GM11168 (cell line): ENCODE data around the gene VEPH1.

ENCODE experiments used
- in situ Hi-C: fragments of 300-500 bp; cut with MboI; formaldehyde crosslinking; loops from one replicate; pipeline ENCODE4 v1.12.0; 2022; ENCODE audit warnings: low sequenced_read_pairs; ENCODE audit not compliant: unreplicated experiment

VEPH1 gene

GRCh38 chr3:157479464-157480243 lies 23.6 kb downstream of the VEPH1 start:
- in situ Hi-C loops: no loop called here

GRCh38 chr3:157477441-157477840 lies 25.8 kb downstream of the VEPH1 start:
- in situ Hi-C loops: no loop called here

- in situ Hi-C loops: no loop called here
Measured at GRCh38 chr3:157475921-157476414, 27.2 kb downstream of the VEPH1 start.

DNA sequence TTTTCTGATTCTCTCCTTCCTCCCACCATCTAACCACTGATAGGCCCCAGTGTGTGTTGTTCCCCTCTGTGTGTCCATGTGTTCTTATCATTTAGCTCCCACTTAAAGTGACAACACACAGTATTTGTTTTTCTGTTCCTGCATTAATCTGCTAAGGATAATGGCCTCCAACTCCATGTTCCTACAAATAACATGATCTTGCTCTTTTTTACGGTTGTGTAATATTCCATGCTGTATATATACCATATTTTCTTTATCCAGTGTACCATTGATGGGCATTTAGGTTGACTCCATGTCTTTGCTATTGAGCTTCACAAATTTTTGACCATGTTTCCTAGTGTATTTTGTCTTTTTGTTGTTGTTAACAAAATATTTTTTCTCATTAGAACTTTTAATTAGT lies 30.6 kb downstream of the VEPH1 start:
- in situ Hi-C loops: no loop called here

GRCh38 chr3:157471064-157471463 lies 32.2 kb downstream of the VEPH1 start:
- in situ Hi-C loops: no loop called here

GRCh38 chr3:157469561-157470294 lies 33.5 kb downstream of the VEPH1 start:
- in situ Hi-C loops: no loop called here

- in situ Hi-C loops: no loop called here
Measured at GRCh38 chr3:157467200-157467599, 36.0 kb downstream of the VEPH1 start.

GRCh38 chr3:157465741-157466140 lies 37.5 kb downstream of the VEPH1 start:
- in situ Hi-C loops: no loop called here

DNA sequence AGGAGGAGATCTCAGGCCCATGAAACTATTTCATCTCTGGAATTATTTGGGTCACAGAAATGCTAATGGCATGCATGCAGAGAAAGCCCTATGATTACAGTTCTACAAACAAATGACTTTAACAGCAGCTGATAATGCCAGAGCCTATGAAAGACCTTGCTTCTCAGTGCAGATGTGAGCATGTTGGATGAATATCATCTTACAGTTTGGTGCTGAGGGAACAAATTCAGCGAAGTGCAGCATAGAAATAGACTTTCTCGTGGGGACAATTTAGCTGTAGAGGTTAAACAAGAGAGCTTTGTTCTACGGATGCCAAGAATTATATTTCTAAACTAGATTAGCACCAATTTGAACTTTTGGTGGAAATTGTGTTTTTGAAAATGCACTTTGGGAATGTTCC lies 38.9 kb downstream of the VEPH1 start:
- in situ Hi-C loops: no loop called here

GRCh38 chr3:157463816-157464215 lies 39.4 kb downstream of the VEPH1 start:
- in situ Hi-C loops: no loop called here

DNA sequence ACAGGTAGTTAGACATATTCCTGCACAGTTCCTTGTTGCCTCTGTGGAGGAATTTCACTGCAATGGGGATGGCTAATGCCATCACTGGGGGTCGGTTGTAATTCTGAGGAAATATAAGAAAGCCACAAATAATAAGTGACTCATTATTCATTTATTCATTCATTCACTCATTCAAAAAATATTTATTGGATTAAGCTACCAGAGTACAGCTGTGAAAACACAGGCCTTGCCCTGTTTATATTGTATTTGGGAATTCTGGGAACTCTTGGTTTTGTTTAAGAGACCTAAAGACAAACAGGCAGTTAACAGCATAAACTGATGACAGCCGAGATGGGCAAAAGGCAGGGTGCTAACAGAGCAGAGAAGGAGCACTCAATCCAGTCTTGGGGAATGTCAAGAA lies 43.0 kb downstream of the VEPH1 start:
- in situ Hi-C loops: no loop called here

DNA sequence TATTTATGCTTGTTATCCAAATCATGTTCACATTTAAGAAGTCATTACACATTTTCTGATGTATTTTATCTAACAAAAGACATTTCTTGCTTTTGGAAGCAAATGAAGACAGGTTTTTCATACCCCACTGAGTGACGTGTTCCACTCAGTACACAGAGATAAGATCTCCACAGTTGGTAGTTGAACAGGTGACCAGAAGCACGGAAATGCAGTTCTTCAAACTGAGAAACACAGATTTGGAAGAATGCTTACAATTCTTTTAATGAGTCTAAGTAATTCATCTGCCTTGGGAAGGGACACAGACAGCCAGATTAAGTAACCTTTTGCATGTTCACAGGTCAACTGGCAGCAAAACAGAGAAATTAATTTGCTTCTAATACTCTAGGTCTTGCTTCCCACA lies 43.5 kb downstream of the VEPH1 start:
- in situ Hi-C loops: no loop called here

GRCh38 chr3:157453824-157454223 lies 49.4 kb downstream of the VEPH1 start:
- in situ Hi-C loops: no loop called here

DNA sequence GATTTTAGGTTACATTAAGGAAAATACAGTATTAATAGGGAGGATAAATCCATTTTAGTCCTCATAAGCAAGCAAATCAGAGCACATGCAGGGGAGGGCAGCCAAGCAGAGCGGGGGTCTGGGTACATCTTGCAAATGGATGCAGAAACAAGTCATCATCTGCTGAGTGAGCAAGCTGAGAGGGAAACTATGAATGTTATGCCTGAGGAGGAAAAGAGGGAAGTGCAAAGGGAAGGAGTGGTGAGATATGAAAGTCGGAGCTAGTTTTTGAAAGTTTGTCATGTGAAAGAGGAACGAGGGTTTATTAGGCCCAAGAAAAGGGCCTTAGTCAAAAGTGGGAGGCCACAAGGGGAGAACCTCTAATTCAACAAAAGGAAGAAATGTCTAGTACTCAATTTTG lies 51.1 kb downstream of the VEPH1 start:
- in situ Hi-C loops: no loop called here

DNA sequence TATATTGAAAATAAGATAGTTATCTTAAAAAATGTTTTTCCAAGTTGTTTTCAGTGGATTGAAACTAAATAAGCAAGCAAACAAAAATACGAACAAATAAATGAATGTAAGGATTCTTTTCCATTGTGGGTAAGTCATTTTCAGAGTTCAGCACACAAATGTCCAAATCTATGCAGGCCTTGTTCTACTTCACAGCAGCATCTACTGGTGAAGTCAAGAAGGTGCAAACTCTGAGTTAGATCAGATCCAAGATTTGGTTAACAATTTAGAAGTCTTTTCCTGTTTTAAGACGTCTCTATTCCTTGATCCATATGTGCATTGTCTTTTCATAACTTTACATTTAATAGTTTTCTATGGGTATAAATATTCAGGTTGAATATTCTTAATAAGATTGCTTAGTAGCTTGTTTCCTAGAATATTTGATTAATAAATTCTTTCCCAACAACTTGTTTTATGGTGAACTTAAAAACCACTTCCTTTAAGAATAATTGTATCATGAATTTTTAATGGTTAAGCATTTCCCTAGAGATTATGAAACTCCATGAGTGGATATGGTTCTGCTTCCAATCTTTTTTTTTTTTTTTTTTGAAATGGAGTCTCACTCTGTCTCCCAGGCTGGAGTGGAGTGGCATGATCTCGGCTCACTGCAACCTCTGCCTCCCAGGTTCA lies 56.1 kb downstream of the VEPH1 start:
- in situ Hi-C loops: no loop called here

GRCh38 chr3:157445857-157446256 lies 57.4 kb downstream of the VEPH1 start:
- in situ Hi-C loops: no loop called here

DNA sequence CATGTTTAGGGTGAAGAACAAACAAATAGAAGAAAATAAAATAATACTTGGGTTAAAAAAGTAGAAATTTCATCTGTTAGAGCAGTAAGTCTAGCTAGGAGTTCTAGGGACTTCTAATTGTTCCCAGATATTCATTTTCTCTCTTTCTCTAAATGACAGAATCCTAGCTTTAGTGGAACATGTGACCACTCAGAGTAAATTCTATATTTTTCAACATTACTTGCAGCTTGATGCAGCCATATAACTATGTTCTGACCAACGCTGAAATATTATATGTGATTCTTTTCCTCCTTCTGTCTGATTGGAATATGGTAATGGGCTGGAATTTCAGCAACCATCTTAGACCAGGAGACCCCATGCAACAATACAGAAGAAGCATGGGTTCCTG lies 58.4 kb downstream of the VEPH1 start:
- in situ Hi-C loops: no loop called here

- in situ Hi-C loops: no loop called here
Measured at GRCh38 chr3:157443905-157444796, 59.1 kb downstream of the VEPH1 start.

GRCh38 chr3:157442729-157443128 lies 60.5 kb downstream of the VEPH1 start:
- in situ Hi-C loops: no loop called here

GRCh38 chr3:157441102-157441624 lies 62.1 kb downstream of the VEPH1 start:
- in situ Hi-C loops: no loop called here
